OCI-LY7 (cell line): ENCODE results near the gene DKK3. TPM values are rescaled to one million over a fixed set of nuclear protein-coding genes. Genes with fewer than 3 reads are reported as not detected.

Experiments
- Bru-seq: library from RNA; stranded (reverse); fragments of 400-500 nt; gene quantifications from one replicate; lab custom pipeline; 2021; lab: Mats Ljungman, UMichigan
- BruChase-seq, 2 experiments: library from RNA; stranded (reverse); fragments of 400-500 nt; gene quantifications; one replicate each; lab custom pipeline; 2021; lab: Mats Ljungman, UMichigan
- BruUV-seq: library from RNA; stranded (reverse); fragments of 400-500 nt; replicated peaks from 2 replicates; lab custom pipeline; 2021; lab: Mats Ljungman, UMichigan
- CTCF ChIA-PET: fragments of 300-600 bp; sonication (Branson Sonifier 250); formaldehyde crosslinking; loops from one replicate; lab custom pipeline; 2022; ENCODE audit warnings: antibody characterized with exemption; ENCODE audit not compliant: unreplicated experiment; lab: Charles Lee
- POLR2A ChIA-PET: fragments of 300-600 bp; sonication (Branson Sonifier 250); formaldehyde crosslinking; loops from one replicate; lab custom pipeline; 2022; ENCODE audit warnings: antibody characterized with exemption; lab: Charles Lee
- DNase-seq: peaks from one replicate; pipeline ENCODE4 v3.0.0-alpha.2; 2015; ENCODE audit warnings: low spot score
- H2AFZ ChIP-seq: fragments of 200-600 bp; sonication (generic), shearing (Covaris generic); 2 replicates; pipeline ENCODE4 v1.6.1; 2014; ENCODE audit warnings: mild to moderate bottlenecking, antibody characterized with exemption, low read length, moderate library complexity
- H3K27ac ChIP-seq: fragments of 200-600 bp; sonication (generic); 2 replicates; pipeline ENCODE4 v1.5.1; 2014; ENCODE audit warnings: mixed run types, low read depth, mild to moderate bottlenecking, moderate library complexity, low read length, inconsistent platforms; ENCODE audit not compliant: poor library complexity, severe bottlenecking
- H3K36me3 ChIP-seq: fragments of 200-600 bp; sonication (generic); 2 replicates; pipeline ENCODE4 v1.6.1; 2014; ENCODE audit warnings: mild to moderate bottlenecking, antibody characterized with exemption, low read length, moderate library complexity, mixed read lengths; ENCODE audit not compliant: insufficient read depth
- H3K4me1 ChIP-seq: fragments of 200-600 bp; sonication (generic); 2 replicates; pipeline ENCODE4 v1.5.1; 2014; ENCODE audit warnings: mild to moderate bottlenecking, low read length; ENCODE audit not compliant: insufficient read depth, poor library complexity, severe bottlenecking
- H3K4me2 ChIP-seq: fragments of 200-600 bp; sonication (generic); 2 replicates; pipeline ENCODE4 v1.6.1; 2014; ENCODE audit warnings: mild to moderate bottlenecking, low read length
- H3K4me3 ChIP-seq: fragments of 200-600 bp; sonication (generic); 2 replicates; pipeline ENCODE4 v1.5.1; 2014; ENCODE audit warnings: mild to moderate bottlenecking, low read depth, low read length; ENCODE audit not compliant: poor library complexity, severe bottlenecking
- H3K79me2 ChIP-seq: fragments of 200-600 bp; sonication (generic); 2 replicates; pipeline ENCODE4 v1.6.1; 2016; ENCODE audit warnings: low read depth, mild to moderate bottlenecking, low read length, moderate library complexity, mixed read lengths; ENCODE audit not compliant: insufficient read depth
- H3K9me2 ChIP-seq: fragments of 200-600 bp; sonication (generic); 2 replicates; pipeline ENCODE4 v1.6.1; 2016; ENCODE audit warnings: mild to moderate bottlenecking, low read length, mixed read lengths; ENCODE audit not compliant: insufficient read depth
- H3K9me3 ChIP-seq: fragments of 200-600 bp; sonication (generic); 2 replicates; pipeline ENCODE4 v1.6.1; 2014; ENCODE audit warnings: mild to moderate bottlenecking, mixed run types, low read length, mixed read lengths
- H4K20me1 ChIP-seq: fragments of 200-600 bp; sonication (generic); 2 replicates; pipeline ENCODE4 v1.6.1; 2014; ENCODE audit warnings: mild to moderate bottlenecking, antibody characterized with exemption, low read length, moderate library complexity, mixed read lengths; ENCODE audit not compliant: insufficient read depth
- CTCF ChIP-seq: fragments of 200-600 bp; sonication (generic); conservative IDR thresholded peaks from 2 replicates; pipeline ENCODE4 v1.5.1; 2014; ENCODE audit warnings: mild to moderate bottlenecking, antibody characterized with exemption, low read length, moderate library complexity, mixed read lengths
- EZH2phosphoT487 ChIP-seq: fragments of 200-600 bp; sonication (generic); IDR thresholded peaks from 2 replicates; pipeline ENCODE4 v1.6.1; 2018; ENCODE audit warnings: low read depth, borderline replicate concordance, mild to moderate bottlenecking, mixed run types, antibody characterized with exemption, low read length, moderate library complexity, mixed read lengths
- intact Hi-C: fragments of 100-400 bp; cut with micrococcal nuclease; formaldehyde crosslinking; loops from one replicate; pipeline ENCODE4 v1.10.0; 2022; ENCODE audit not compliant: unreplicated experiment
- long read RNA-seq: library from polyadenylated mRNA; stranded (forward); transcript quantifications from one replicate; pipeline ENCODE4 v2.0.0, GENCODE V29; 2022
- total RNA-seq, 2 experiments: library from RNA; depleted of rRNA in 1 of 2; stranded (reverse); fragments of >200 nt in 1 of 2; shearing (Covaris generic) in 1 of 2; gene quantifications; 2 replicates each; pipeline ENCODE4 v1.2.3, GENCODE V29; 2014 to 2022

DKK3 gene
- not detected in 2 replicates for total RNA-seq (2014; rRNA removed; shearing (Covaris generic))
- total RNA-seq (2022) = not detected in 2 replicates
- Bru-seq, nascent RNA = not detected
- BruChase-seq, experiment 1, labeled RNA remaining after a 6-hour chase = not detected
- BruChase-seq, experiment 2, labeled RNA remaining after a 2-hour chase = percentile 3 among the genes with signal in this experiment
- long read RNA-seq = 0 reads

- BruUV-seq = no TSS peak
- CTCF ChIA-PET = no interaction called here
These were observed at the start of gene DKK3 for GRCh38 chr11:12007769-12008737. TSS of gene DKK3 (minus strand) at chr11:12008626. CDS start at chr11:12008582, 44 bp downstream.

GRCh38 chr11:12057299-12057980, 49.0 kb upstream of the DKK3 start:
- Histone ChIP-seq H3K9me3 (no peaks in the 10 kb centered on the region), H3K4me3 (no peak overlapping the region), H2AFZ (no peak overlapping the region), H4K20me1 (no peaks in the 10 kb centered on the region), H3K4me1 (no peaks in the 10 kb centered on the region), H3K4me2 (no peak overlapping the region), H3K36me3 (no peaks in the 10 kb centered on the region), H3K27ac (no peak overlapping the region), H3K79me2 (no peaks in the 10 kb centered on the region), H3K9me2 (no peaks in the 10 kb centered on the region)
- CTCF ChIA-PET = no interaction called here
- DNase-seq = no peak
- no TSS peak for BruUV-seq
- intact Hi-C loops = no loop called here
- POLR2A ChIA-PET = no interaction called here
- no peak for TF ChIP-seq EZH2phosphoT487
- no peak for TF ChIP-seq CTCF

More at GRCh38 chr11:12007769-12008737, at the start of gene DKK3:
- Histone ChIP-seq H3K4me1 (no peaks in the 10 kb centered on the region), H2AFZ (no peak within 1 kb of the TSS), H3K4me3 (no peak within 1 kb of the TSS), H3K9me2 (no peaks in the 10 kb centered on the region), H3K27ac (no peak within 1 kb of the TSS), H3K36me3 (no peaks in the 10 kb centered on the region), H3K4me2 (no peak within 1 kb of the TSS), H3K9me3 (no peaks in the 10 kb centered on the region), H4K20me1 (no peaks in the 10 kb centered on the region), H3K79me2 (no peaks in the 10 kb centered on the region)
- no peak for TF ChIP-seq CTCF
- no peak for TF ChIP-seq EZH2phosphoT487
- DNase-seq = no peak
- intact Hi-C loops = no loop called here
- POLR2A ChIA-PET = interaction anchor here (0.6 kb wide), 1 partner anchor 1023 kb away, joined by 3 read pairs; no protein-coding TSS in a partner anchor
